ENCODE data around the gene MRPS31. TPM values are rescaled to one million over a fixed set of nuclear protein-coding genes. Genes with fewer than 3 reads are reported as not detected.
"Not testable (repeated sequence)": the region's sequence is repeated elsewhere in the genome, so short reads cannot be mapped to it uniquely, and the experiment has no call there.

MRPS31 gene
- total RNA-seq, 1 experiment from 2014 or later: 22.8 TPM

DNA sequence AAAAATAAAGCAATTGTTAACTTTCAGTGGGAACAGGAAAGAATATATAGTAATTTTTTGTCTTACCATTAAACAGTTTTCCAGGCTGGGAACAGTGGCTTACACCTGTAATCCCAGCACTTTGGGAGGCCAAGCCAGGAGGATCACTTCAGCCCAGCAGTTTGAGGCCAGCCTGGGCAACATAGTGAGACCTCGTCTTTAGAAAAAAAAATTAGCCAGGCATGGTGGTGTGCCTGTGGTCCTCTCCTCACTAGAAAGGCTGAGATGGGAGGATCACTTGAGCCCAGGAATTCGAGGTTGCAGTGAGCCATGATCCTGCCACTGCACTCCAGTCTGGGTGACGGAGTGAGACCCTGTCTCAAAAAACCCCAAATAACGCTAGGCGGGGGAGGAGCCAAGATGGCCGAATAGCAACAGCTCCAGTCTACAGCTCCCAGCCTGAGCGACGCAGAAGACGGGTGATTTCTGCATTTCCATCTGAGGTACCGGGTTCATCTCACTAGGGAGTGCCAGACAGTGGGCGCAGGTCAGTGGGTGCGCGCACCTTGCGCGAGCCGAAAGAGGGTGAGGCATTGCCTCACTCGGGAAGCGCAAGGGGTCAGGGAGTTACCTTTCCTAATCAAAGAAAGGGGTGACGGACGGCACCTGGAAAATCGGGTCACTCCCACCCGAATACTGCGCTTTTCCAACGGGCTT is 36.3 kb downstream of the MRPS31 start:
- CTCF ChIA-PET; DNase-seq (ENCODE audit: low read depth, low spot score): not testable (repeated sequence)

DNA sequence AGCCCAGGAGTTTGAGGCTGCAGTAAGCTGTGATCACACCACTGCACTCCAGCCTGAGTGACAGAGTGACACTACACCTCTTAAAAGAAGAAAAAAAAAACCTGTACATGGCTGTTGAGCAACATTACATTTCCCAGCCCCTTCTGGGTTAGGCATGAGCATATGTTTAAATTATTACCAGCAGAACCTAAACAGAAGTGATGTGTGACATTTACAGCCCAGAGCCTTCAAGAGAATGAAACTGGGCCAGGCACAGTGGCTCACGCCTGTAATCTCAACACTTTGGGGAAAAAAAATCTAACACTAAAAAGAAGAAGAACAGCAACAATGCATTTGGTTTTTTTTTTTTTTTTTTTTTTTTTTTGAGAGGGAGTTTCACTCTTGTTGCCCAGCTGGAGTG is 38.3 kb downstream of the MRPS31 start:
- H3K9me2 ChIP-seq (ENCODE audit: insufficient read depth): no peaks in the 10 kb centered on the region
- H3K36me3 ChIP-seq (ENCODE audit: control insufficient read depth in 1 of 2, insufficient read depth in 2 of 2, low read length in 2 of 2): peaks cover 0 to 4% of the 10 kb centered on the region in 2 experiments; a peak in 1 of 4 replicates
- H2AFZ ChIP-seq (ENCODE audit: low read depth, low read length, poor library complexity, severe bottlenecking): no peak overlapping the region
- H4K20me1 ChIP-seq (ENCODE audit: insufficient read depth): no peaks in the 10 kb centered on the region
- POLR2A ChIA-PET: no interaction called here
- DNase-seq (ENCODE audit: low read depth, low spot score) (no peak), ATAC-seq (no peak)
- no peak overlapping the region for H3K9ac ChIP-seq (ENCODE audit: low read length)
- CTCF ChIA-PET: no interaction called here
- no peaks in the 10 kb centered on the region for H3K4me1 ChIP-seq (ENCODE audit: control insufficient read depth in 1 of 2, insufficient read depth in 2 of 2, low read length in 2 of 2)
- no TSS peak for BruUV-seq (replicated peaks)
- no peak for TF ChIP-seq CEBPB (IDR thresholded peaks at IDR 0.05; ENCODE audit: low read depth)
- no peak for TF ChIP-seq POLR2AphosphoS5 (IDR thresholded peaks at IDR 0.05; ENCODE audit: low read depth, low read length)
- TF ChIP-seq, protein P1, sequence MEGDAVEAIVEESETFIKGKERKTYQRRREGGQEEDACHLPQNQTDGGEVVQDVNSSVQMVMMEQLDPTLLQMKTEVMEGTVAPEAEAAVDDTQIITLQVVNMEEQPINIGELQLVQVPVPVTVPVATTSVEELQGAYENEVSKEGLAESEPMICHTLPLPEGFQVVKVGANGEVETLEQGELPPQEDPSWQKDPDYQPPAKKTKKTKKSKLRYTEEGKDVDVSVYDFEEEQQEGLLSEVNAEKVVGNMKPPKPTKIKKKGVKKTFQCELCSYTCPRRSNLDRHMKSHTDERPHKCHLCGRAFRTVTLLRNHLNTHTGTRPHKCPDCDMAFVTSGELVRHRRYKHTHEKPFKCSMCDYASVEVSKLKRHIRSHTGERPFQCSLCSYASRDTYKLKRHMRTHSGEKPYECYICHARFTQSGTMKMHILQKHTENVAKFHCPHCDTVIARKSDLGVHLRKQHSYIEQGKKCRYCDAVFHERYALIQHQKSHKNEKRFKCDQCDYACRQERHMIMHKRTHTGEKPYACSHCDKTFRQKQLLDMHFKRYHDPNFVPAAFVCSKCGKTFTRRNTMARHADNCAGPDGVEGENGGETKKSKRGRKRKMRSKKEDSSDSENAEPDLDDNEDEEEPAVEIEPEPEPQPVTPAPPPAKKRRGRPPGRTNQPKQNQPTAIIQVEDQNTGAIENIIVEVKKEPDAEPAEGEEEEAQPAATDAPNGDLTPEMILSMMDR (IDR thresholded peaks at IDR 0.05 in 2 of 3, conservative IDR thresholded peaks at IDR 0.05 in 1 of 3; ENCODE audit: borderline replicate concordance in 1 of 3, insufficient read depth in 1 of 3, low read depth in 2 of 3, low read length in 2 of 3): no peak
- TF ChIP-seq RAD21 (IDR thresholded peaks at IDR 0.05; ENCODE audit: low read depth): no peak
- no peak for TF ChIP-seq FOSL1 (IDR thresholded peaks at IDR 0.05; ENCODE audit: low read depth)
- no peak for TF ChIP-seq CBX3 (IDR thresholded peaks at IDR 0.05; ENCODE audit: low read depth)
- TF ChIP-seq, protein P2, sequence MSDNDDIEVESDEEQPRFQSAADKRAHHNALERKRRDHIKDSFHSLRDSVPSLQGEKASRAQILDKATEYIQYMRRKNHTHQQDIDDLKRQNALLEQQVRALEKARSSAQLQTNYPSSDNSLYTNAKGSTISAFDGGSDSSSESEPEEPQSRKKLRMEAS (IDR thresholded peaks at IDR 0.05): no peak
- TF ChIP-seq SRF (IDR thresholded peaks at IDR 0.05; ENCODE audit: low read depth): no peak
- TF ChIP-seq ZFX (IDR thresholded peaks at IDR 0.05): no peak
- no peak for TF ChIP-seq JUND (IDR thresholded peaks at IDR 0.05)
- H3K27ac ChIP-seq (ENCODE audit: low read depth, low read length): no peak overlapping the region
- RAD21 ChIA-PET (ENCODE audit: low non-redundant PET in 1 of 2, low total read pairs in 2 of 2, uncharacterized antibody in 2 of 2, unreplicated experiment in 2 of 2): no interaction called here
- H3K27me3 ChIP-seq (ENCODE audit: insufficient read depth, low read length): no peaks in the 10 kb centered on the region
- no peaks in the 10 kb centered on the region for H3K79me2 ChIP-seq (ENCODE audit: insufficient read depth, low read length)
- H3K4me2 ChIP-seq (ENCODE audit: low read length): no peak overlapping the region
- intact Hi-C loops (cut with micrococcal nuclease): no loop called here
- H3K9me3 ChIP-seq (ENCODE audit: control insufficient read depth in 1 of 2, insufficient read depth in 1 of 2, low read depth in 1 of 2, low read length in 2 of 2): no peaks in the 10 kb centered on the region
- no peak overlapping the region for H3K4me3 ChIP-seq (replicated peaks in 1 of 2; ENCODE audit: low read depth in 1 of 2, low read length in 2 of 2)

More for the DNA sequence above, 36.3 kb downstream of the MRPS31 start:
- H3K4me1 ChIP-seq (ENCODE audit: control insufficient read depth in 1 of 2, insufficient read depth in 2 of 2, low read length in 2 of 2); POLR2A ChIA-PET; intact Hi-C loops (cut with micrococcal nuclease); H3K27ac ChIP-seq (ENCODE audit: low read depth, low read length); H4K20me1 ChIP-seq (ENCODE audit: insufficient read depth); H3K36me3 ChIP-seq (ENCODE audit: control insufficient read depth in 1 of 2, insufficient read depth in 2 of 2, low read length in 2 of 2); H3K4me2 ChIP-seq (ENCODE audit: low read length); ATAC-seq; RAD21 ChIA-PET (ENCODE audit: low non-redundant PET in 1 of 2, low total read pairs in 2 of 2, uncharacterized antibody in 2 of 2, unreplicated experiment in 2 of 2); H2AFZ ChIP-seq (ENCODE audit: low read depth, low read length, poor library complexity, severe bottlenecking); H3K9me3 ChIP-seq (ENCODE audit: control insufficient read depth in 1 of 2, insufficient read depth in 1 of 2, low read depth in 1 of 2, low read length in 2 of 2); H3K27me3 ChIP-seq (ENCODE audit: insufficient read depth, low read length); BruUV-seq (replicated peaks); H3K4me3 ChIP-seq (replicated peaks in 1 of 2; ENCODE audit: low read depth in 1 of 2, low read length in 2 of 2); H3K79me2 ChIP-seq (ENCODE audit: insufficient read depth, low read length); H3K9ac ChIP-seq (ENCODE audit: low read length); H3K9me2 ChIP-seq (ENCODE audit: insufficient read depth): not testable (repeated sequence)
